GM21526 (cell line): ENCODE measurements around the gene LHX5.

ENCODE experiments used
- ATAC-seq: cut with Tn5 transposase; IDR thresholded peaks from one replicate; pipeline ENCODE4 v1.9.1; 2021; ENCODE audit warnings: moderate library complexity; ENCODE audit not compliant: unreplicated experiment, low FRiP score

Gene LHX5

GRCh38 chr12:113443030-113443539 is 28.6 kb downstream of the LHX5 start:
- no peak for ATAC-seq

- ATAC-seq, result no peak
Measured at GRCh38 chr12:113440947-113441782, 30.5 kb downstream of the LHX5 start.

GRCh38 chr12:113440336-113440735 is 31.3 kb downstream of the LHX5 start:
- ATAC-seq, result no peak

- no peak for ATAC-seq
Measured at GRCh38 chr12:113439606-113440030, 32.1 kb downstream of the LHX5 start.

GRCh38 chr12:113439301-113439597 is 32.4 kb downstream of the LHX5 start:
- no peak for ATAC-seq

GRCh38 chr12:113438523-113439300 is 33.0 kb downstream of the LHX5 start:
- no peak for ATAC-seq

- ATAC-seq, result no peak
Measured at GRCh38 chr12:113437729-113438100, 34.0 kb downstream of the LHX5 start.

GRCh38 chr12:113436993-113437728 is 34.5 kb downstream of the LHX5 start:
- ATAC-seq, result no peak

- ATAC-seq, result no peak
Measured at GRCh38 chr12:113436586-113436985, 35.1 kb downstream of the LHX5 start.

GRCh38 chr12:113435367-113435766 is 36.3 kb downstream of the LHX5 start:
- no peak for ATAC-seq

- no peak for ATAC-seq
Measured at GRCh38 chr12:113432986-113433385, 38.7 kb downstream of the LHX5 start.

GRCh38 chr12:113428482-113428881 is 43.2 kb downstream of the LHX5 start:
- no peak for ATAC-seq

- no peak for ATAC-seq
Measured at GRCh38 chr12:113427882-113428281, 43.8 kb downstream of the LHX5 start.

GRCh38 chr12:113425960-113426453 is 45.7 kb downstream of the LHX5 start:
- ATAC-seq, result no peak

- ATAC-seq, result no peak
Measured at GRCh38 chr12:113424915-113425823, 46.5 kb downstream of the LHX5 start.

- ATAC-seq, result no peak
Measured at GRCh38 chr12:113424456-113424855, 47.2 kb downstream of the LHX5 start.

- ATAC-seq, result no peak
Measured at GRCh38 chr12:113422886-113423669, 48.6 kb downstream of the LHX5 start.

- peak; percentile 71 for ATAC-seq
Measured at GRCh38 chr12:113422030-113422885, 49.4 kb downstream of the LHX5 start, which contains the start of gene SDSL. Gene SDSL (plus strand): TSS chr12:113422380. CDS start chr12:113427983, 5,603 bp downstream.
